ENCODE data around the gene NKIRAS1.
"Not testable (repeated sequence)": the region's sequence is repeated elsewhere in the genome, so short reads cannot be mapped to it uniquely, and the experiment has no call there.

NKIRAS1 gene

DNA sequence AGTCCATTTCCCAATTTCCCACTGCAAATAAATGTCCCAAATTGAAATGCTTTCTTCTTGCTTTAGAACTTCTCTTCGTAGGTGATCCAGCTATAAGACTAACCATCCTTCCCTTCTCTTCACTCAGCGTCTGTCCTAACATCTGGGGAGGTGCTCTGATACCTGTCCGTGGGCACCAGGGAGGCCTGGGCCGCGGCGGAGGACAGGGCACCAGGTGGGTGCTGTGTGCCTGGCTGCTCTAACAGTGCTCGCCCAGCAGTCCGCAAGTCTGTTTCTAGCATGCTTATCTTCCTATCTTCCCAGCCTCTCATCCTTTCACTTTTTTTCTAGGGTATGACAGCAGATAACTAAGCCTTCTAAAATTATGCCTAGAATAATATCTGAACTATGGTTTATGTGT, 37.3 kb downstream of the NKIRAS1 start:
- H3K36me3 Mint-ChIP-seq (ENCODE audit: low read depth) = peaks cover 28% of the 10 kb centered on the region
- H3K4me3 Mint-ChIP-seq = no peak overlapping the region
- intact Hi-C loops (cut with micrococcal nuclease) = no loop called here
- no peaks in the 10 kb centered on the region for H3K27me3 Mint-ChIP-seq
- H3K4me1 Mint-ChIP-seq (ENCODE audit: low read depth) = peaks cover 36% of the 10 kb centered on the region
- H3K9me3 Mint-ChIP-seq = peaks cover 7% of the 10 kb centered on the region
- H3K27ac Mint-ChIP-seq = no peak overlapping the region

DNA sequence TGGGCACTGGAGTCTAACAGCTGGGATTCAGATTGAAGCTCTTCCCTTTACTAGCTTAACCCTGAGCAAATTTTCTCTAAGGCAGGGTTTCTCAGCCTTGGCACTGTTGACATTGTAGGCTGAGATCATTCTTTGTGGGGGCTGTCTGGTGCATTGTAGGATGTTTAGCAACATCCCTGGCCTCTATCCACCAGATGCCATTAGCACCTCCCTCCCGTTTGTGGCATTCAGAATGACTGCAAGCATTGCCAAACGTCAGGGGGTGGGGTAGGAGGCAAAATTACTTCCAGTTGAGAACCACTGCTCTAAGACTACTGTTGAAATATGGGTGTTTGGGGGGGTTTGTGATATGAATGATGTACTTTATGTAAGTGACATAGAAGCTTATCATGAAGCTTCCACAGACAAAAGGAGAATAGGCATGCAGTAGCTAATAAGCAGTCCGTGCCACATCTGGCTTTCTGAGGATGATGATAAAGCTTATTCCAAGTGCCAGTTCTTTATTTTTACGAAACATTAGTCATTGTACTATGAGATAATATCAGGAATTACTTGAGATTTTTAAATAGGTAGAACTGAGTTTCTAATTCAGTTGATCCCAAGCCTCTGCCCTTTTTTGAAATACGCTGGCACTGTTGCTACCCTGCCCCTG, 39.3 kb downstream of the NKIRAS1 start:
- Mint-ChIP-seq H3K4me3 (no peak overlapping the region), H3K36me3 (ENCODE audit: low read depth) (peaks cover 24% of the 10 kb centered on the region), H3K4me1 (ENCODE audit: low read depth) (peaks cover 42% of the 10 kb centered on the region), H3K9me3 (peaks cover 7% of the 10 kb centered on the region), H3K27me3 (no peaks in the 10 kb centered on the region), H3K27ac (no peak overlapping the region)
- intact Hi-C loops (cut with micrococcal nuclease) = no loop called here

DNA sequence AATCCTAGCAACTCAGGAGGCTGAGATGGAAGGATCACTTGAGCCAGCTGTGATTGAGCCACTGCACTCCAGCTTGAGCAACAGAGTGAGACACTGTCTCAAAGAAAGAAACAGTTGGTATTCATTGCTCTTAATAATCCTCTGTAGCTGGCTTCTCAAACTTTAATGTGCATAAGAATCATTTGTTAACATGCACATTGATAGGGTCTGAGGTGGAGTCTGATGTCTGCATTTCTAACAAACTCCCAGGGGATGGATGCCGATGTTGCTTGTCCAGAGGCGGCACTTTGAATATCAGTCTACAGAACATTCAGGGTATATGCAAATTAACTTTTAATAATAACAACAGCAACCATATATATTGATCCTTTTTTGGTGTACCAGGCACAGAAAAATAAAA, 39.9 kb downstream of the NKIRAS1 start:
- Mint-ChIP-seq H3K4me3 (no peak overlapping the region), H3K27me3 (no peaks in the 10 kb centered on the region), H3K27ac (no peak overlapping the region), H3K4me1 (ENCODE audit: low read depth) (peaks cover 42% of the 10 kb centered on the region), H3K36me3 (ENCODE audit: low read depth) (peaks cover 19% of the 10 kb centered on the region), H3K9me3 (peaks cover 5% of the 10 kb centered on the region)
- intact Hi-C loops (cut with micrococcal nuclease) = no loop called here

DNA sequence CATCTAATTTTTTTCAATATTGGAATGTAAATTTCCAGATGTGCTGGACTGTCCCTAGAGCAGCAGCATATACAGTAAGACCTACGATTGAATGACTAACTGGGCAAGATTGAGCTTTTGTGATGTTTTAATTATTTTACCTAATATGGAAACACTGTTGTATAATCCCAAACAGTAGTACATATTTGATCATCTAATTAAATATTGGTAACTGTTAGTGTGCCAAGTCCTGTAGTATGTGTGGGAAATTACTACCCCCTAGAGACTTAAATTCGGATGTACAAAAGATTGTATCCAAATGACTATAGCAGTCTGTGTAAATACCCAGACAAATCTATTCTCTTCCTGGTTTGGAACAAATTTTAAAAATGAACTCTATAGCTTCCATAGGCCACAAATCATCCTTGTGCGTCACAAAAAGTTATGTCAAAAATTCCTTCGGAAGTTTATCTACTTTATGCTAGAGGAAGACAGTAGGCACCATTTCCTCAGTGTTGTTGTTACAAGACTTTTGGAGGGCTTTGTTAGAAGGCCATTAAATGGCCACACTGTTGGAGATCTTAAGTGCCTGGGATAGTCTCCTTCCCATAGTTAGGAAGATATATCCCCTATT, 41.6 kb downstream of the NKIRAS1 start:
- Mint-ChIP-seq H3K36me3 (ENCODE audit: low read depth) (peaks cover 16% of the 10 kb centered on the region), H3K4me3 (no peak overlapping the region), H3K27me3 (no peaks in the 10 kb centered on the region), H3K9me3 (no peaks in the 10 kb centered on the region), H3K4me1 (ENCODE audit: low read depth) (peaks cover 42% of the 10 kb centered on the region), H3K27ac (no peak overlapping the region)
- intact Hi-C loops (cut with micrococcal nuclease) = no loop called here

DNA sequence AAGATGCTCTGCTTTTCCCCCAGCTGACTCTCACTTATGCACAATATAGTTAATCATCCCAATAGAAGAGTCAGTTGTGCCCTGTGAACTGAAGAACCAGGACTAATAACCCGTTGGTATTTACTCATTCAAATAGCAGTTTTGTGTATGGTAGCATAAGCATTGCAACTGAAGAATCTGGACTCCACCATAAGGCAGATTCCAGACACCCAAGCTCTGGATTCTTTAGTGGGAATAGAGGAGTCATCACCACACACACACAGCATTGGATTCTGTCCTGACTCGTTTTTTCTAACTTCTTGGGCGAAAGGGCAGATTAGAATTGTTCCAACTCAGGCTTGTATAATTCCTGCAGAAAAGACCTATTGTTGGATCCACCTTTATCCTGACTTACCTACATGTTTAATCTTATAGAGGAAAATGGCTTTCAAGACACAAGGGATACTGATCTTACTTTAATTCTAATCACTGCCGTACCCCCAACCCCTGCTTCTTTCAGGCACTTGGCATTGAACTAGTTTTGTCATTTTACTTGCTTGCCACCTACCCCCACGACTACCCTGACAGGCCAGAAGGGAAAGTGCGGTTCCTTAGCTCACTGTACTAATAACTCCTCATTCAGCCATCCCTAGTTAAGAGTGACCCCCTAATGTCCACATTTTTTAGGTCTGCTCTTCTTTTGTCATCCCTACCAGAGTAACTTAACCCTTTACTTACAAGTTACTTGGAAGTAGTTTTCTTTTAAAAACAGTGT, 42.3 kb downstream of the NKIRAS1 start:
- Mint-ChIP-seq H3K4me3 (no peak overlapping the region), H3K27ac (no peak overlapping the region), H3K36me3 (ENCODE audit: low read depth) (peaks cover 14% of the 10 kb centered on the region), H3K27me3 (no peaks in the 10 kb centered on the region), H3K4me1 (ENCODE audit: low read depth) (peaks cover 41% of the 10 kb centered on the region), H3K9me3 (no peaks in the 10 kb centered on the region)
- intact Hi-C loops (cut with micrococcal nuclease) = no loop called here

DNA sequence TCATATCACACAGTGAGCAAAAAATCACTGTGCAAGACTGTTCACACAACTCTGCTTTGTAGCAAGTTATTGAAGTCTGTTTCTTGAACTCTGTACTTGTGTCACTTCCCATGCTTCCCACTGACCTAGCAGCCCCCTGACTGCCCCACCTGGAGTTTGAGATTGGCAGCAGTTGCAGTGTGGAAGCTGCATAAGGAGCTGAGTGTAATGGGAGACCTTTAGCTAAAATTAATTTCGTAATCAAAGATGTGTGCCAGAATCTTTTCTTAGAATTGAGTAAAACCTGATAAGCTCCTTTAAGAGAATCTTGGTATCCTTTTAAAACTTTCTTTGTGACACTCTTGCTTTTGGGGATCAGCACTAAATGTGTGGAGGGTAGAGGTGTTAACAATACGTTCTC, 42.8 kb downstream of the NKIRAS1 start:
- intact Hi-C loops (cut with micrococcal nuclease) = no loop called here
- H3K27ac Mint-ChIP-seq = no peak overlapping the region
- H3K27me3 Mint-ChIP-seq = no peaks in the 10 kb centered on the region
- peaks cover 10% of the 10 kb centered on the region for H3K36me3 Mint-ChIP-seq (ENCODE audit: low read depth)
- no peaks in the 10 kb centered on the region for H3K9me3 Mint-ChIP-seq
- peaks cover 37% of the 10 kb centered on the region for H3K4me1 Mint-ChIP-seq (ENCODE audit: low read depth)
- H3K4me3 Mint-ChIP-seq = no peak overlapping the region

DNA sequence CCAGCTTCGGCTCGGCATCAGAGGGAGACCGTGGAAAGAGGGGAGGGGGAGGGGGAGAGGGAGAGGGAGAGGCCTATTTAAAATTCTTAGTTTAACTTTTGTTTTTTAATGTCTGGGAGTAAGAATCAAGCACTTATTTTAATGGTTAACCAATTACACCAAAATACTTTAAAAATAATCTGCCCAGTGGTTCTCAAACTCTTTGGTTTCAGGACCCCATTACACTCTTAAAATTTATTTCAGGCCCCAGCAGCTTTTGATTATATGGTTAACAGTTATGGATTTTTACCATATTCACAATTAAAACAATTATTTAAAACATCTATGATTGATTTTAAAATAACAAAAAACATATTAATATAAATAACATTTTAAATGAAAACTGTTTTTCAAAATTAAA, 44.5 kb downstream of the NKIRAS1 start:
- no peaks in the 10 kb centered on the region for H3K27me3 Mint-ChIP-seq
- H3K4me1 Mint-ChIP-seq (ENCODE audit: low read depth) = peaks cover 30% of the 10 kb centered on the region
- H3K9me3 Mint-ChIP-seq = no peaks in the 10 kb centered on the region
- no peak overlapping the region for H3K4me3 Mint-ChIP-seq
- peaks cover 4% of the 10 kb centered on the region for H3K36me3 Mint-ChIP-seq (ENCODE audit: low read depth)
- intact Hi-C loops (cut with micrococcal nuclease) = no loop called here
- H3K27ac Mint-ChIP-seq = no peak overlapping the region

DNA sequence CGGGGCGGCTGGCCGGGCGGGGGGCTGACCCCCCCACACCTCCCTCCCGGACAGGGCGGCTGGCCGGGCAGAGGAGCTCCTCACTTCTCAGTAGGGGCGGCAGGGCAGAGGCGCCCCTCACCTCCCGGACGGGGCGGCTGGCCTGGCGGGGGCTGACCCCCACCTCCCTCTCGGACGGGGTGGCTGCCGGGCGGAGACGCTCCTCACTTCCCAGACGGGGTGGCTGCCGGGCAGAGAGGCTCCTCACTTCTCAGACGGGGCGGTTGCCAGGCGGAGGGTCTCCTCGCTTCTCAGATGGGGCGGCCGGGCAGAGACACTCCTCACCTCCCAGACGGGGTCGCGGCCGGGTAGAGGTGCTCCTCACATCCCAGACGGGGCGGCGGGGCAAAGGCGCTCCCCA, 45.4 kb downstream of the NKIRAS1 start:
- intact Hi-C loops (cut with micrococcal nuclease); H3K9me3 Mint-ChIP-seq; H3K4me3 Mint-ChIP-seq; H3K36me3 Mint-ChIP-seq (ENCODE audit: low read depth); H3K27ac Mint-ChIP-seq; H3K27me3 Mint-ChIP-seq: not testable (repeated sequence)
- H3K4me1 Mint-ChIP-seq (ENCODE audit: low read depth) = peaks cover 20% of the 10 kb centered on the region

DNA sequence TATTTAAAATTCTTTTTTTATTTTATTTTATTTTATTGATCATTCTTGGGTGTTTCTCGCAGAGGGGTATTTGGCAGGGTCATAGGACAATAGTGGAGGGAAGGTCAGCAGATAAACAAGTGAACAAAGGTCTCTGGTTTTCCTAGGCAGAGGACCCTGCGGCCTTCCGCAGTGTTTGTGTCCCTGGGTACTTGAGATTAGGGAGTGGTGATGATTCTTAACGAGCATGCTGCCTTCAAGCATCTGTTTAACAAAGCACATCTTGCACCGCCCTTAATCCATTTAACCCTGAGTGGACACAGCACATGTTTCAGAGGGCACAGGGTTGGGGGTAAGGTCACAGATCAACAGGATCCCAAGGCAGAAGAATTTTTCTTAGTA, 46.1 kb downstream of the NKIRAS1 start:
- H3K27ac Mint-ChIP-seq; intact Hi-C loops (cut with micrococcal nuclease); H3K27me3 Mint-ChIP-seq; H3K9me3 Mint-ChIP-seq; H3K36me3 Mint-ChIP-seq (ENCODE audit: low read depth); H3K4me3 Mint-ChIP-seq: not testable (repeated sequence)
- H3K4me1 Mint-ChIP-seq (ENCODE audit: low read depth) = peaks cover 20% of the 10 kb centered on the region

DNA sequence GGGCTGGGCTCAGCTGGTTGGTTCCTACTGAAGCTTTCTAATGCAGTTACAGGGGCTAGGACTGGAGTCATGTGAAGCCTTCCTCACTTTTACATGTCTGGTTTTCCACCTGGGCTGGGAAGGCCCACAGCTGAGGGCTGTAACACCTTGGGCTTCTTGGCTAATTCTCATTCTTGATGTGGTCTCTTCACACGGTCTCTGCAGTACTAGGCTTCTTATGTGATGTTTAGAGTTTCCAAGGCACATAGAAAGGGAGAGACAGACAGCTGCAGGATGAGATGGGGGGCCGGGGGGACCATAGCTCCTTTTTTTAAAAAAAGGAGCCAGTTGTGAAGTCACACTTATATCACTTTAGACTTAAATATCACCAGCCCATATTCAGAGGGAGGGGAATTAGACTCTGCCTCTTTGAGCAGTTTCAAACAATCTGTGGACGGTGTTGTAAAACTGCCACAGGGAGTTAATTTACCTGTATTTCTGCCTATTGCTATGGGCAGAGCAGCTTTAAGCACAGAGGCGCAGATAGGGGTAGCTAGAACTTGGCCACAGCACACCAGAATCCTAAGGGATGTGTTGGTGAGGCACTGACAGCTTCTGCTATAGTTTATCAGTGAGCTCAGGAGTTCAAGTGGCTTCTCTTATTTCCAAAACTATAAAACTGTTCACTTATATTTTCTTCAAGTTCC, 46.7 kb downstream of the NKIRAS1 start:
- intact Hi-C loops (cut with micrococcal nuclease) = no loop called here
- Mint-ChIP-seq H3K4me3 (no peak overlapping the region), H3K27ac (no peak overlapping the region), H3K9me3 (no peaks in the 10 kb centered on the region), H3K4me1 (ENCODE audit: low read depth) (peaks cover 24% of the 10 kb centered on the region), H3K36me3 (ENCODE audit: low read depth) (peaks cover 4% of the 10 kb centered on the region), H3K27me3 (no peaks in the 10 kb centered on the region)

DNA sequence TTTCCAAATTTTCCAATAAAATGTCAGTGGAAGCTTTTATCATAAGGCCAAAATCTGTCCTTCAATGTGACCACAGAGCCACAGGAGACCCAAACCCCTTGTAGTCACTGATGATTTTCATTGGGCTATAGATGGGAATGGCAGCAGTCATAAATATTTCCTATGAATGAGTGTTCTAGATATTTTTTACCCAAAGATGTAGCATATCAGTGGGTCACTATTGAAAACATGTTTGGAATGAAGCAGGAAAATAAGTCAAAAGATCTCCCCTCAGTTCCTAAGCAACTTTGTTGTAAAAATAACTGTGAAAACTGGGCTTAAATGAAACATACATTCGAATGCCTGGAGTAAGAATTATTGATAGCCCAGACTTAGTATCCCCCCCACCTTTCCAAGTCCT, 49.0 kb downstream of the NKIRAS1 start:
- Mint-ChIP-seq H3K9me3 (no peaks in the 10 kb centered on the region), H3K4me1 (ENCODE audit: low read depth) (peaks cover 30% of the 10 kb centered on the region), H3K27me3 (no peaks in the 10 kb centered on the region), H3K4me3 (no peak overlapping the region), H3K27ac (no peak overlapping the region), H3K36me3 (ENCODE audit: low read depth) (peaks cover 26% of the 10 kb centered on the region)
- intact Hi-C loops (cut with micrococcal nuclease) = no loop called here

DNA sequence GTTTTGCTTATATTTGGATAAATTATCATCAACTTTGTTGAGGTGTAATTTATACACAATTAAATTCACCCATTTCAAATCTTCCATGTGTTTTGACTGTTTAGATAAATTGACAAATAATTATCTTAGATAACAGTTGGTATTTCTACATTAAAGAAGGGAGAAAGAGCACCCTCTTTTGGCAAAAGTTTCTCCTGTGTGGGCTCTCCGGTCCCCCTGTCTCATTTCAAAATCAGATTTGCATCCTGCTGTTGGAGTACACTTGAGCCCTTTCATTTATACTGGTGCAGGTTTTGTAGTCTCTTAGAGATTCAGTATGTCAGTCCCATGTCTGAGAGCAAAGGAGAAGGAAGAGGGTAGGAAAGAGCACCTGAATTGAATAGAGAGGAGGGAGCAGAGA, 49.4 kb downstream of the NKIRAS1 start:
- H3K4me1 Mint-ChIP-seq (ENCODE audit: low read depth) = peaks cover 30% of the 10 kb centered on the region
- H3K27ac Mint-ChIP-seq = no peak overlapping the region
- H3K9me3 Mint-ChIP-seq = no peaks in the 10 kb centered on the region
- no peaks in the 10 kb centered on the region for H3K27me3 Mint-ChIP-seq
- H3K36me3 Mint-ChIP-seq (ENCODE audit: low read depth) = peaks cover 26% of the 10 kb centered on the region
- H3K4me3 Mint-ChIP-seq = no peak overlapping the region
- intact Hi-C loops (cut with micrococcal nuclease) = no loop called here

DNA sequence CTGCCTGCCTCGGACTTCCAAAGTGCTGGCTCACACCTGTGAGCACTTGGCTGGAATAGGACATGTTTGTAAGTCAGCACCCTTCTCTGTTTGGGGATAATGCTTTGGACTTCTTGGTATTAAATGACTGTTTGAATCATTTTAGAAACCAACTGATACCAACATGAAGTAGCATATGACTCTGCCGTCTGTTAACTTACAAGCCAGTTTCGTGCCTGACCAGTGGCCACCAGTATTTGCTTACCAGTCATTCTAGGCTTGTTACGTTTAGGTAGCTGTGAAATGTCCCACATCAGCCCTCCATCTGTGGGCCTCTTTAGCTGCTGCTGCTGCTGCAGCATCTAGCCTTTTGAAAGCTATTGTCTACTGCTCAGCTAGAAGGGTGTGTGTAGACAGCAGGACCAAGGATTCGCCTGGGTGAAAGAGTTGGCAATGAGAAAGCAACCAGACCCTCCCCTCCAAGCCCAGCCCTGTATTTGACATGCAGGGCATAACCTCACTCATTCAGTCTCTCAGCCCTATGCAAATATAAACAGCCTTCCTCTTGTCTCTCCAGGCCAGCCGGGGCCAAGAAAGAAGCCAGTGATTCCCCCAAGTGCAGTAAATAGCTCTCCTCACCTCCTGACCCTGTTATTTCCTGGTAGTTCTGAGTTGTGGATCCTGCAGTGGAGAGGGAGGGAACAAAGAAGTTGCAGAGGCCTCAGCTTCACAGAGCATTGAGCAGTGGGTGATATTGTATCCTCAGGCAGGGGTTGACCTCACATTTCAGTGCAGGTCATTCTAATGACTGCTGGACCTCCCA, 51.0 kb downstream of the NKIRAS1 start:
- intact Hi-C loops (cut with micrococcal nuclease) = no loop called here
- Mint-ChIP-seq H3K36me3 (ENCODE audit: low read depth) (peaks cover 34% of the 10 kb centered on the region), H3K27ac (no peak overlapping the region), H3K9me3 (no peaks in the 10 kb centered on the region), H3K27me3 (no peaks in the 10 kb centered on the region), H3K4me3 (no peak overlapping the region), H3K4me1 (ENCODE audit: low read depth) (peaks cover 39% of the 10 kb centered on the region)
